ENCODE measurements around the gene RALBP1.

The RALBP1 gene

GRCh38 chr18:9563331-9563730, 88.0 kb downstream of the RALBP1 start:
- no peak for DNase-seq
- in situ Hi-C loops (cut with HindIII; ENCODE audit: low pct_ligation_motif_present, low pct_unique_long_range_greater_than_20kb, low sequenced_read_pairs), result no loop called here

DNA sequence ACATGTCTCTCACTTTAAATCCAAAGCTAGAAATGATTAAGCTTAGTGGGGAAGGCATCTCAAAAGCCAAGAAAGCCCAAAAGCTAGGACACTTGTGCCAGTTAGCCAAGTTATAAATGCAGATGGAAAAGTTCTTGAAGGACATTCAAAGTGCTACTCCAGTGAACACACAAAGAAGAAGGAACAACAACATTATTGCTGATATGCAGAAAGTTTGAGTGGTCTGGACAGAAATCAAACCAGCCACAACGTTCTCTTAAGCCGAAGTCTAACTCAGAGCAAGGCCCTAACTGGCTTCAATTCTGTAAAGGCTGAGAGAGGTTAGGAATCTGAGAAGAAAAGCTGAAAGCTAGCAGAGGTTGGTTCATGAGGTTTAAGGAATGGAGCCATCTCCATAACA, 90.1 kb downstream of the RALBP1 start:
- no peak for DNase-seq
- in situ Hi-C loops (cut with HindIII; ENCODE audit: low pct_ligation_motif_present, low pct_unique_long_range_greater_than_20kb, low sequenced_read_pairs), result no loop called here

- no peak for DNase-seq
- in situ Hi-C loops (cut with HindIII; ENCODE audit: low pct_ligation_motif_present, low pct_unique_long_range_greater_than_20kb, low sequenced_read_pairs), result no loop called here
These were observed 92.9 kb downstream of the RALBP1 start for GRCh38 chr18:9568186-9568585.

GRCh38 chr18:9569178-9569577, 93.9 kb downstream of the RALBP1 start:
- no peak for DNase-seq
- in situ Hi-C loops (cut with HindIII; ENCODE audit: low pct_ligation_motif_present, low pct_unique_long_range_greater_than_20kb, low sequenced_read_pairs), result no loop called here

GRCh38 chr18:9570255-9570654, 94.9 kb downstream of the RALBP1 start:
- in situ Hi-C loops (cut with HindIII; ENCODE audit: low pct_ligation_motif_present, low pct_unique_long_range_greater_than_20kb, low sequenced_read_pairs), result no loop called here
- no peak for DNase-seq

DNA sequence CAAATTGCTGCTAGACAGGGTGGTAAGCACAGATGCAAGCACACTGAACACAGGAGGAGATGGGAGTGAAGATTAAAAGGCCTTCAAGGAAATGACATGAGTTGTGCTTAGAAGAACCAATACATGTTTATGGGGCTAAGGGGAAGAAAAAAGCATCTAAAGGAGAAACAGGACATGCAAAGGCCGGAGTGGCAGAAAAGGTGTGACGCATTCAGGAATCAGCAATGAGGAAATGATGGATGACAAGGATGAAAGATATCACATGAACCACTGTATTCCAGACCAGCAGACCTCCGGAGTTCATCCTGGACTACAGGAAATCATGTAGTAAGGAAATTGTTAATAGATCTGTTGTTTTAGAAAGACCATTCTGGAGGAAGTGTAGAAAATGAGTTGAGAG, 96.2 kb downstream of the RALBP1 start:
- in situ Hi-C loops (cut with HindIII; ENCODE audit: low pct_ligation_motif_present, low pct_unique_long_range_greater_than_20kb, low sequenced_read_pairs), result no loop called here
- DNase-seq, result no peak

DNA sequence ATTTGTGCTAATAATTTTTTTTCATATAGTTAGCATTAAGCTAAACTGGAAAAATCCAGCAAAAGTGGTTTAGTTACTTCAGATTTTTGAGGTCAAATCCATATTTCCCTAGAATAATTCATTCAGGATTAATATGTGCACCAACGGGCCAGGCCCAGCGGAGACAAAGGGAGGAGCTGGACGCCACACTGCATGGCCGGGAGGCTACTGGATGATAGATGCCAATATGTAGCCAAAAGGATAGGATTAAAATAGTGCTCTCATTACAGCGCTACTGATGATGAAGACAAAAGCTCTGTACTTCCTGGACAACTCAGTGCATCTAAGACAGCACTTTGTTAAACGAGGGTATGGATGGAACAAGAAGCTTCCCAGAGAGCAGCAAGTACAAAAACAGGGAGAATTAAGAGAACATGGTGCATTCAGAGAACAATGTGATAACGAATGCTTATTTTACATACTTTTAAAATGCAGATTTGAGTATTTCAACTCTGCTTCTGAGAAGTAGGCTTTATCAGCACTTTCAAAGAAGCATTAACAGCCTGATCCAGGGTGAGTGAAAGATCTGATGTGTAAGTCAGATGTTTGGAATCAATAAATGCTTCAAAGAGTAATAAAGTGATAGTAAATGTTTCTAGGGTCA, 99.3 kb downstream of the RALBP1 start:
- no peak for DNase-seq
- in situ Hi-C loops (cut with HindIII; ENCODE audit: low pct_ligation_motif_present, low pct_unique_long_range_greater_than_20kb, low sequenced_read_pairs), result no loop called here

- in situ Hi-C loops (cut with HindIII; ENCODE audit: low pct_ligation_motif_present, low pct_unique_long_range_greater_than_20kb, low sequenced_read_pairs), result no loop called here
- DNase-seq, result peak; percentile 92
These were observed 100.2 kb downstream of the RALBP1 start for GRCh38 chr18:9575558-9575957.

GRCh38 chr18:9577361-9577760, 102.0 kb downstream of the RALBP1 start:
- in situ Hi-C loops (cut with HindIII; ENCODE audit: low pct_ligation_motif_present, low pct_unique_long_range_greater_than_20kb, low sequenced_read_pairs), result no loop called here
- no peak for DNase-seq

- DNase-seq, result no peak
- in situ Hi-C loops (cut with HindIII; ENCODE audit: low pct_ligation_motif_present, low pct_unique_long_range_greater_than_20kb, low sequenced_read_pairs), result no loop called here
These were observed 103.0 kb downstream of the RALBP1 start for GRCh38 chr18:9578306-9578705.

GRCh38 chr18:9581667-9582066, 106.4 kb downstream of the RALBP1 start:
- in situ Hi-C loops (cut with HindIII; ENCODE audit: low pct_ligation_motif_present, low pct_unique_long_range_greater_than_20kb, low sequenced_read_pairs), result no loop called here
- no peak for DNase-seq

DNA sequence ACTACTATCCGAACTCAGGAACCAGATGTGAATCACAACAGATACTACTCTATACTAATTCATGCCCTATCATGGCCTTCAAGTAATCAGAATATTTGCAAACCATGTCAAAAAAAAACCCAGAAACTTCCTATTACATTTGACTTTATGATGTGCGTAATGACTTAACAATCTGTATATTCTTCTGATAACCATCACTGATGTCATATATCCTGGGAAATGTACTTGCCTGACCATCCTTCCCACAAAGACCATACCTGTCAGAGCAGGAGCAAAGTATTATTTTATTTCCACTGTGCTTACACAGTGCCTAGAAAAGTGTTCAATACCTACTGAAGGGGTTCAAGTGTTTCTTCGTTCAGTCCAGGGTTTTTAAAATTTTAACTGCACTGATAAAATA, 111.5 kb downstream of the RALBP1 start:
- in situ Hi-C loops (cut with HindIII; ENCODE audit: low pct_ligation_motif_present, low pct_unique_long_range_greater_than_20kb, low sequenced_read_pairs), result no loop called here
- DNase-seq, result no peak
